ENCODE measurements around the gene NOP56.
"Not testable (repeated sequence)": the region's sequence is repeated elsewhere in the genome, so short reads cannot be mapped to it uniquely, and the experiment has no call there.

Gene NOP56

GRCh38 chr20:2690213-2690612 is 37.8 kb downstream of the NOP56 start:
- no peak for DNase-seq

GRCh38 chr20:2690718-2691117 is 38.3 kb downstream of the NOP56 start:
- DNase-seq, result no peak

- DNase-seq, result no peak
Observed at GRCh38 chr20:2691127-2691526, 38.7 kb downstream of the NOP56 start.

- DNase-seq, result no peak
Observed at GRCh38 chr20:2691663-2692035, 39.2 kb downstream of the NOP56 start.

- peak; percentile 22 for DNase-seq
Observed at GRCh38 chr20:2692036-2692885, 39.8 kb downstream of the NOP56 start, which contains the start of gene EBF4. Gene EBF4 (plus strand): TSS chr20:2692780. CDS start chr20:2693646, 866 bp downstream.

GRCh38 chr20:2692886-2693285 is 40.5 kb downstream of the NOP56 start:
- no peak for DNase-seq

- peak; percentile 50 for DNase-seq
Observed at GRCh38 chr20:2693286-2694007, 41.0 kb downstream of the NOP56 start.

- DNase-seq, result no peak
Observed at GRCh38 chr20:2694008-2694471, 41.6 kb downstream of the NOP56 start.

GRCh38 chr20:2694519-2694918 is 42.1 kb downstream of the NOP56 start:
- no peak for DNase-seq

- DNase-seq, result no peak
Observed at GRCh38 chr20:2695206-2695983, 43.0 kb downstream of the NOP56 start.

- DNase-seq, result not testable (repeated sequence)
Observed at GRCh38 chr20:2695984-2696525, 43.6 kb downstream of the NOP56 start.

GRCh38 chr20:2696646-2697045 is 44.2 kb downstream of the NOP56 start:
- DNase-seq, result no peak

- no peak for DNase-seq
Observed at GRCh38 chr20:2697768-2698167, 45.3 kb downstream of the NOP56 start.

GRCh38 chr20:2698186-2698817 is 45.9 kb downstream of the NOP56 start:
- no peak for DNase-seq

GRCh38 chr20:2698912-2699311 is 46.5 kb downstream of the NOP56 start:
- DNase-seq, result no peak

GRCh38 chr20:2699775-2700413 is 47.5 kb downstream of the NOP56 start:
- DNase-seq, result no peak

GRCh38 chr20:2700913-2701620 is 48.6 kb downstream of the NOP56 start:
- no peak for DNase-seq

GRCh38 chr20:2701671-2702081 is 49.2 kb downstream of the NOP56 start:
- no peak for DNase-seq

- no peak for DNase-seq
Observed at GRCh38 chr20:2703716-2704475, 51.5 kb downstream of the NOP56 start.

GRCh38 chr20:2705931-2706645 is 53.7 kb downstream of the NOP56 start:
- DNase-seq, result no peak

Measured in activated naive CD4-positive, alpha-beta T cell treated with Interleukin-2 at 50 U/mL for 16 hours (primary cell).